Measurements from ENCODE around the gene KIFAP3.

Gene KIFAP3

GRCh38 chr1:169904834-169905233, 169.7 kb downstream of the KIFAP3 start:
- no peak for DNase-seq
- TF ChIP-seq GATA1 (IDR thresholded peaks at IDR 0.05; ENCODE audit: low read depth, low read length): no peak
- TF ChIP-seq POLR2A (IDR thresholded peaks at IDR 0.05; ENCODE audit: low read length): no peak

DNA sequence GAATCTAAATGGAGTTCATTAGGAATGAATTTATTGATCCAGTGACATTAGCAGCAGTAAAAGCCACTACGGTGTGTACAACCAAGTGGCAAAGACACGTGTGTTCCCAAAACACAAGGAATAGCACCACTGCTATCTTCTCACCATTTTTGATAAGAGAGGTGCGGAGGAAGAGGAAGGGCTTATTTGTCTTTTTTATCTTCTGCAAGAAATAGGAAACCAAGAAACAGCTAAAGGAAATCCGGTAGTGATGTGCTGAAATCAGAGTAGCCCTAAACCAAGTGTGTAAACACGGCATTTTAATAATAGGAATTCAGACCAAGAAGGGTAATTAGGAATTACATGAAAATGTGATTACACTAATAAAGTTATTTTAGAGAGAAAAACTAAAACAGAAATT, 171.7 kb downstream of the KIFAP3 start:
- no peak for DNase-seq
- TF ChIP-seq GATA1 (IDR thresholded peaks at IDR 0.05; ENCODE audit: low read depth, low read length) (no peak), POLR2A (IDR thresholded peaks at IDR 0.05; ENCODE audit: low read length) (no peak)

- no peak for TF ChIP-seq GATA1 (IDR thresholded peaks at IDR 0.05; ENCODE audit: low read depth, low read length)
- no peak for TF ChIP-seq POLR2A (IDR thresholded peaks at IDR 0.05; ENCODE audit: low read length)
- DNase-seq: no peak
Observed at GRCh38 chr1:169901115-169901514, 173.4 kb downstream of the KIFAP3 start.

- TF ChIP-seq GATA1 (IDR thresholded peaks at IDR 0.05; ENCODE audit: low read depth, low read length) (no peak), POLR2A (IDR thresholded peaks at IDR 0.05; ENCODE audit: low read length) (no peak)
- no peak for DNase-seq
Observed at GRCh38 chr1:169900571-169900970, 173.9 kb downstream of the KIFAP3 start.

GRCh38 chr1:169899519-169900217, 174.8 kb downstream of the KIFAP3 start:
- TF ChIP-seq GATA1 (IDR thresholded peaks at IDR 0.05; ENCODE audit: low read depth, low read length) (no peak), POLR2A (IDR thresholded peaks at IDR 0.05; ENCODE audit: low read length) (no peak)
- no peak for DNase-seq

DNA sequence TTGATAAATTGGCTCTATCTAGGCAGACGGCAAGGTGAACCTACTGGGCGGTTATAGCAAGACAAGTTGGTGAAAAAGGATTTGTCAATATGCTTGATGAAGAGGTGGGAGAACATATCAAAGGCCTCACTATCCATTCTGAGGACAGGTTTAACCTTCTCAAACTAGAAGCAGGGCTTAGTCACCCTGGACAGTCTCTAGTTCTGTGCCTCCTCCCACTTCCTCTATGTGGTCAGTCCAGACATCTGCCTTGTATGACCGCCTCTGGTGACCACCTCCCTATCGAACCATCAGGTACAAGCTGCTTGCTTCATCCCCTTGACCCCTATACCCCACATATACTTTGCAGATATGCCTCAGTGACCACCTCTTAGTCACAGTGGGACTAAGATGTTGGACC, 178.5 kb downstream of the KIFAP3 start:
- DNase-seq: no peak
- TF ChIP-seq POLR2A (IDR thresholded peaks at IDR 0.05; ENCODE audit: low read length) (no peak), GATA1 (IDR thresholded peaks at IDR 0.05; ENCODE audit: low read depth, low read length) (no peak)

GRCh38 chr1:169894424-169895145, 179.9 kb downstream of the KIFAP3 start:
- no peak for DNase-seq
- TF ChIP-seq GATA1 (IDR thresholded peaks at IDR 0.05; ENCODE audit: low read depth, low read length) (no peak), POLR2A (IDR thresholded peaks at IDR 0.05; ENCODE audit: low read length) (no peak)

- DNase-seq: peak; percentile 97 to 98
Observed at GRCh38 chr1:169893645-169894423, 180.7 kb downstream of the KIFAP3 start, which contains the start of gene SCYL3. Gene SCYL3 (minus strand): TSS chr1:169893896. CDS start chr1:169888840, 5,056 bp downstream.

DNA sequence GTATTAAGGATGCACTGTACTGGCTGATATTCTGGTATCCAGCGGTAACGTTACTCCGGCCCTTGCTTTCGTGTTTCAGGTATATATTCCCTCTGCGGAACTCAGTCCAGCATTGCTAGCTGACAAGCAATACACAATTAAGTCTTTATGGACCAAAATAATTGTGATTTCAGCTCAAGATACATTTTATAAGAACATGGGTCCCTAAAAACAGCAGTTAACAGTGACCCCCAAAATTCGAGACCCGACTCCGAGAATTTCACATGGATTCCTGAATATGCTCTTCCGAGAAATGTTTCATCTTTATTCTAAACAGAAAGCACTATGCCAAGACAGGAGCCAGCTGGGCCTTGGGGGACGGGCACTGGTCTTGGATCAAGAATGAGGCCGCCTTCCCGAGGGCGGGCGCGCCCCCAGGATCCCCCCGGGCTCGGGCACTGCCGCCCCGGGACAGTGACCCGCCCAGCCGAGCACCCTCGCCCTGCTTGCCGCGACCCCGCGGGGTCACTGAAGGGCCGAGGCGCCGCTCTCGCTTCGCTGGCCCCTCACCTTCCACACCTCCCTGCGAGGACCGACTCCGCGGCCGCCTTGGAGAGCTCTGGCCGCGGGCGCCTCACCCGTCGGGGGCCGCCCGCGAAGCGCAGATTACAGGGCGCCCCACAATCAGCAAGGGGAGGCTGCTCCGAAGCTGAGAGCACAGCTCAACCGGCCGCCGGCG, 181.4 kb downstream of the KIFAP3 start:
- DNase-seq: peak; percentile 51 to 63
- TF ChIP-seq POLR2A (IDR thresholded peaks at IDR 0.05; ENCODE audit: low read length) (no peak), GATA1 (IDR thresholded peaks at IDR 0.05; ENCODE audit: low read depth, low read length) (no peak)

More at GRCh38 chr1:169893645-169894423, 180.7 kb downstream of the KIFAP3 start, which contains the start of gene SCYL3:
- TF ChIP-seq POLR2A (IDR thresholded peaks at IDR 0.05; ENCODE audit: low read length) (peak; percentile 75), GATA1 (IDR thresholded peaks at IDR 0.05; ENCODE audit: low read depth, low read length) (no peak)

DNA sequence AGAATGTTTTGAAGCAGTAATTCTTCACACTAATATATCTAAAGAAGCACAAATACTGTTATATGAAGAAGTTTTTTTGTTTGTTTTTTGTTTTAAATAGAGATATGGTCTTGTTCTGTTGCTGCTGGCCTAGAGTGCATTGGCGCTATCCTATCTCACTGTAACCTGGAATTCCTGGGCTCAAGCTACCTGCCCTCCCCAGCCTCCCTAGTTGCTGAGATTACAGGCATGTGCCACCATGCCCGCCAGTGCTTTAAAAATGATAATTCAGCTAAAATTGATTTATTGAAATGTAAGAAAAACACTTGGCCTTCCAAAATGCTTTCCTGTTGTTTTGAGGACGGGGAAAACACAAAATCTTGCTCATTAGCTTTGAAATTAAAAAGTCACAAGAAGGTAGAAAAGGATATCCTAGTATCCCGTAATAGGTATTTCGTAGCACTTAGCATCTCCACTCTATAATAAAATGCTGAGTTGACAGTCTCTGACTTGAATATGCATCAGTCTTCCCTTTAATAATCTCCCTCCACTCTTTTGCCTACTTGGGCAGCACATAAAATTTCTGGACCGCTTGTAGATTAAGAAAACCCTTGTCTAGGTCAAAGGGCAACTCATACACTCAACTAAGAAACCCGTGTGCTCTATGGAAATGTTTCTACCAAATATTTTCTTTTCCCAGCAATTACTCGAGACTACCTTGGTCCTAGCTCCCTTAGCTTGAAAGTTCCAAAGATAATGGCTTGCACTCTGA, 182.1 kb downstream of the KIFAP3 start:
- no peak for TF ChIP-seq POLR2A (IDR thresholded peaks at IDR 0.05; ENCODE audit: low read length)
- no peak for TF ChIP-seq GATA1 (IDR thresholded peaks at IDR 0.05; ENCODE audit: low read depth, low read length)
- DNase-seq: peak in 1 of 2 experiments; percentile 28

- peak in 1 of 2 experiments; percentile 19 for DNase-seq
- no peak for TF ChIP-seq GATA1 (IDR thresholded peaks at IDR 0.05; ENCODE audit: low read depth, low read length)
- no peak for TF ChIP-seq POLR2A (IDR thresholded peaks at IDR 0.05; ENCODE audit: low read length)
Observed at GRCh38 chr1:169891539-169891885, 183.0 kb downstream of the KIFAP3 start.

DNA sequence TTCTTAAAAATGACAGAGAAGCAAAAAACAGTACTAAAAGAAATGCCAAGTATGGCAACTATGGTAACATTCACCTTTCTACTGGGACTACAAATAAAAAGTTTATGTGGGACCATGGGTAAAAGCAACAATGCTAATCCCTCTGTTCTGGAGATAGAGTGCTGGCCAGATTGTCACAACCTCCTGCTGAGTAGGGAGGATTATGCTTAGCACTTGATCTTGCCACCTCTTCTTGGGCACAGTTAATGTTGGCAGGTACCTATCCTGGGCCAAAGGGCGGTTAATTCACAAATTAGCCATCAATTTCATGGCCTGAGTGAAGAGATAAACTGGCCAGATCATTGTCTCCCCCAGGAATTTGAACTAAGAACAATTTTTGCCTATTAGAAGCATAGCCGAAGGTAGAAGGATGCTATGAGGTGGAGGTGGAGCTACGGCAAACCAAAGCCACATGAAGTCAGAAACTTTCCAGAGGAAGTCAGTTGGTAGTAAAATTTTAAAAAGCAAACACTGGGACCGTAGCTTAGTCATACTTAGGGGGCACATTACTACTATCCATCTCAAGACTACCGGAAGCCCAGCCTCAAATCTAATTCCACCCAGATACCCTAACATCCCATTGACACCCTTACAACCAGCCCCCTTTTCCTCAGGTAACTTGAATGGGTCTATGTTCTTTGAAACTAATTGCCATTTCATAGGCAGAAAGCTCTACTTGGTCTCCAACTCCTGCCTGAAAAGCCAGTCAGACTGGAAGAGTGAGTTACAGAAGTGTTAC, 183.5 kb downstream of the KIFAP3 start:
- DNase-seq: no peak
- TF ChIP-seq GATA1 (IDR thresholded peaks at IDR 0.05; ENCODE audit: low read depth, low read length) (no peak), POLR2A (IDR thresholded peaks at IDR 0.05; ENCODE audit: low read length) (no peak)

Data from erythroblast (primary cell).